ENCODE measurements around the gene HDAC11.
"Not testable (repeated sequence)": the region's sequence is repeated elsewhere in the genome, so short reads cannot be mapped to it uniquely, and the experiment has no call there.

The HDAC11 gene

GRCh38 chr3:13479582-13480339, at the start of gene HDAC11:
Gene HDAC11, plus strand, starts transcription at chr3:13480306. Its CDS starts 42 bp downstream, at chr3:13480348.
- Mint-ChIP-seq H3K36me3 (ENCODE audit: low read depth) (peaks cover 4% of the 10 kb centered on the region), H3K4me3 (peak within 1 kb of the TSS; percentile 87), H3K4me1 (ENCODE audit: low read depth) (peaks cover 26% of the 10 kb centered on the region), H3K9me3 (no peaks in the 10 kb centered on the region), H3K27ac (peak within 1 kb of the TSS; percentile 92), H3K27me3 (no peaks in the 10 kb centered on the region)
- DNase-seq: peak; percentile 98

GRCh38 chr3:13430411-13430875, 49.7 kb upstream of the HDAC11 start:
- DNase-seq; H3K27ac Mint-ChIP-seq; H3K27me3 Mint-ChIP-seq; H3K36me3 Mint-ChIP-seq (ENCODE audit: low read depth); H3K4me3 Mint-ChIP-seq; H3K9me3 Mint-ChIP-seq: not testable (repeated sequence)
- peaks cover 27% of the 10 kb centered on the region for H3K4me1 Mint-ChIP-seq (ENCODE audit: low read depth)

- Mint-ChIP-seq H3K36me3 (ENCODE audit: low read depth) (no peaks in the 10 kb centered on the region), H3K9me3 (no peaks in the 10 kb centered on the region), H3K27ac (no peak overlapping the region), H3K27me3 (no peaks in the 10 kb centered on the region), H3K4me1 (ENCODE audit: low read depth) (peaks cover 21% of the 10 kb centered on the region), H3K4me3 (no peak overlapping the region)
- no peak for DNase-seq
Measured at GRCh38 chr3:13432093-13432492, 48.0 kb upstream of the HDAC11 start.

- no peaks in the 10 kb centered on the region for H3K36me3 Mint-ChIP-seq (ENCODE audit: low read depth)
- no peaks in the 10 kb centered on the region for H3K27me3 Mint-ChIP-seq
- DNase-seq: no peak
- H3K27ac Mint-ChIP-seq: no peak overlapping the region
- no peaks in the 10 kb centered on the region for H3K9me3 Mint-ChIP-seq
- peaks cover 11% of the 10 kb centered on the region for H3K4me1 Mint-ChIP-seq (ENCODE audit: low read depth)
- no peak overlapping the region for H3K4me3 Mint-ChIP-seq
Measured at GRCh38 chr3:13433912-13434311, 46.2 kb upstream of the HDAC11 start.

- not testable (repeated sequence) for H3K27ac Mint-ChIP-seq; DNase-seq; H3K4me1 Mint-ChIP-seq (ENCODE audit: low read depth); H3K27me3 Mint-ChIP-seq; H3K36me3 Mint-ChIP-seq (ENCODE audit: low read depth); H3K4me3 Mint-ChIP-seq; H3K9me3 Mint-ChIP-seq
Measured at GRCh38 chr3:13436213-13436612, 43.9 kb upstream of the HDAC11 start.

GRCh38 chr3:13440204-13440817, 39.8 kb upstream of the HDAC11 start:
- Mint-ChIP-seq H3K36me3 (ENCODE audit: low read depth) (no peaks in the 10 kb centered on the region), H3K9me3 (no peaks in the 10 kb centered on the region), H3K4me3 (no peak overlapping the region), H3K27me3 (no peaks in the 10 kb centered on the region), H3K27ac (no peak overlapping the region), H3K4me1 (ENCODE audit: low read depth) (no peaks in the 10 kb centered on the region)
- no peak for DNase-seq

GRCh38 chr3:13442882-13443281, 37.2 kb upstream of the HDAC11 start:
- H3K9me3 Mint-ChIP-seq; H3K27me3 Mint-ChIP-seq; H3K27ac Mint-ChIP-seq; H3K36me3 Mint-ChIP-seq (ENCODE audit: low read depth); DNase-seq; H3K4me1 Mint-ChIP-seq (ENCODE audit: low read depth); H3K4me3 Mint-ChIP-seq: not testable (repeated sequence)

- Mint-ChIP-seq H3K27me3 (no peaks in the 10 kb centered on the region), H3K4me1 (ENCODE audit: low read depth) (peaks cover 25% of the 10 kb centered on the region), H3K36me3 (ENCODE audit: low read depth) (no peaks in the 10 kb centered on the region), H3K27ac (peak overlapping the region; percentile 92), H3K9me3 (no peaks in the 10 kb centered on the region), H3K4me3 (peak overlapping the region; percentile 76)
- DNase-seq: peak; percentile 66
Measured at GRCh38 chr3:13451301-13451673, 28.8 kb upstream of the HDAC11 start.

GRCh38 chr3:13452490-13453335, 27.4 kb upstream of the HDAC11 start:
- Mint-ChIP-seq H3K9me3 (no peaks in the 10 kb centered on the region), H3K4me3 (peak overlapping the region; percentile 76), H3K36me3 (ENCODE audit: low read depth) (no peaks in the 10 kb centered on the region), H3K27ac (peak overlapping the region; percentile 92), H3K4me1 (ENCODE audit: low read depth) (peaks cover 25% of the 10 kb centered on the region), H3K27me3 (no peaks in the 10 kb centered on the region)
- peak; percentile 61 for DNase-seq

- Mint-ChIP-seq H3K27ac (no peak overlapping the region), H3K9me3 (no peaks in the 10 kb centered on the region), H3K4me3 (no peak overlapping the region), H3K4me1 (ENCODE audit: low read depth) (peaks cover 19% of the 10 kb centered on the region), H3K36me3 (ENCODE audit: low read depth) (no peaks in the 10 kb centered on the region), H3K27me3 (no peaks in the 10 kb centered on the region)
- DNase-seq: no peak
Measured at GRCh38 chr3:13455644-13456043, 24.5 kb upstream of the HDAC11 start.

- no peaks in the 10 kb centered on the region for H3K9me3 Mint-ChIP-seq
- DNase-seq: no peak
- H3K4me1 Mint-ChIP-seq (ENCODE audit: low read depth): peaks cover 5% of the 10 kb centered on the region
- H3K4me3 Mint-ChIP-seq: no peak overlapping the region
- H3K27ac Mint-ChIP-seq: no peak overlapping the region
- H3K27me3 Mint-ChIP-seq: no peaks in the 10 kb centered on the region
- H3K36me3 Mint-ChIP-seq (ENCODE audit: low read depth): no peaks in the 10 kb centered on the region
Measured at GRCh38 chr3:13457593-13457992, 22.5 kb upstream of the HDAC11 start.

- Mint-ChIP-seq H3K4me1 (ENCODE audit: low read depth) (peaks cover 2% of the 10 kb centered on the region), H3K9me3 (no peaks in the 10 kb centered on the region), H3K4me3 (no peak overlapping the region), H3K27me3 (no peaks in the 10 kb centered on the region), H3K27ac (no peak overlapping the region), H3K36me3 (ENCODE audit: low read depth) (no peaks in the 10 kb centered on the region)
- no peak for DNase-seq
Measured at GRCh38 chr3:13459605-13460340, 20.3 kb upstream of the HDAC11 start.

- DNase-seq: no peak
- Mint-ChIP-seq H3K36me3 (ENCODE audit: low read depth) (no peaks in the 10 kb centered on the region), H3K4me3 (no peak overlapping the region), H3K27me3 (no peaks in the 10 kb centered on the region), H3K9me3 (no peaks in the 10 kb centered on the region), H3K27ac (no peak overlapping the region), H3K4me1 (ENCODE audit: low read depth) (peaks cover 2% of the 10 kb centered on the region)
Measured at GRCh38 chr3:13460341-13460736, 19.8 kb upstream of the HDAC11 start.

Measured in activated T-cell treated with anti-CD3 and anti-CD28 coated beads, Interleukin-2, amount 50 U/mL, for 24 hours (primary cell).